ENCODE measurements around the gene CACNA1H.

Gene CACNA1H

DNA sequence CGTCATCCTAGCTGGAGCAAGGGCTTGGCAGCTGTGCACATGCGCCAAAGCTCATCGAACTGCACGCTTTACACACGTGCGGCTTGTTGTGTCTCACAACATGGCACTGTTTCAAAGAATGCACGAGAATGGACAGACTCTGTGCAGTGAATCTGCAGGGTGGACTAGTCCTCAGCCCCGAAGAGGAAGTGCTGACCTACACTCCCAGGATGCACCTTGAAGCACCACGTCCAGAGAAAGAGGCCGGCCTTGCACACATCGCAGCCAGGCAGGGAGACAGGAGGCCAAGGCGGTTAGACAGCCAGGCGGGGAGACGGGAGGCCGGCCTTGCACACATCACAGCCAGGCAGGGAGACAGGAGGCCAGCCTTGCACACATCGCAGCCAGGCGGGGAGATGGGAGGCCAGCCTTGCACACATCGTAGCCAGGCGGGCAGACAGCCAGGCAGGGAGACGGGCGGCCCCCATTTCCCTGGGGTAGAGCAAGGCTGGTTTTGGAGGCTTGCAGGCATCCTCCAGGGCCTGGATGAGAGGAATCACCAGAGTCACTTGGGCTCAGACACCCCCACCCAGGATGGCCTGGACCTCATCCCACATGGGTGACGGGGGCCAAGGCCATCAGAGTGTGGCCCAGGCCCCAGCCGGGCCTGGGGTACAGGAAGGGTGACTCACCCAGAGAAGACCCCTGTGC is 9.0 kb upstream of the CACNA1H start:
- DNase-seq, result no peak

- no peak for DNase-seq
These were observed 8.2 kb upstream of the CACNA1H start for GRCh38 chr16:1144476-1145382.

DNA sequence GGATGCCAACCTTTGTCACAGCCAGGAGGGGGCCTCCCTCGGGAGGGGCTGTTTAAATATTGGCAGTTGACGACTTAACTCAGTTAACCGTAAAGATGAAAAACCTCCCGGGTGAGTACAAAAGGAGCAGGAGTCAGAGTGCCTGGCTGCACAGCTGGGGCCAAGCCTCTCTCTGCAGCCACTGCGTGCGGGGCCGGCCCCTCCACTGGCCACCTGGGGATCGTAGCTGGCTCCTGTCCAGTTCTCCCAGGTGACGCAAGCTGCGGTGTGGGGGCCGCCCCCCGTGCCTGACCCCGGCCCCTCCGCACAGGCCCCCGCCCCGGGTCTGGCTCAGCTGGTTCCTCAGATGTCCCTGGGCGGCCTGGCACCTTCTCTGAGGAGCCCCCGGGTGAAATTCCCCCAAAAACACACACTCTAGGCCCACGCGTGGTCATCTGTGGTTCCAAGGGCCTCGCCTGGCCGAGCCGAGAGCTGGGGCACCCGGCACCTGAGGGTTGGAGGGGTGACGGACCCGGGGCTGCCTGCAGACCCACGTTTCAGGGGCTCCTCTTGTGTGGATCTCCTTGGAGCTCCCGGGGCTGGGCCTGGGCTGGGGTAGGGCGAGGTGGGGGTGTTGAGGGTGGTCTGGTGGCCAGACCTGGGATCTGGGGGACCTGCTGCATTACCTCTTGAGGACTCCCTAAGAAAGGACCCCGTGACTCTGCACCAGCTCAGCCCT is 7.4 kb upstream of the CACNA1H start:
- DNase-seq, result no peak

DNA sequence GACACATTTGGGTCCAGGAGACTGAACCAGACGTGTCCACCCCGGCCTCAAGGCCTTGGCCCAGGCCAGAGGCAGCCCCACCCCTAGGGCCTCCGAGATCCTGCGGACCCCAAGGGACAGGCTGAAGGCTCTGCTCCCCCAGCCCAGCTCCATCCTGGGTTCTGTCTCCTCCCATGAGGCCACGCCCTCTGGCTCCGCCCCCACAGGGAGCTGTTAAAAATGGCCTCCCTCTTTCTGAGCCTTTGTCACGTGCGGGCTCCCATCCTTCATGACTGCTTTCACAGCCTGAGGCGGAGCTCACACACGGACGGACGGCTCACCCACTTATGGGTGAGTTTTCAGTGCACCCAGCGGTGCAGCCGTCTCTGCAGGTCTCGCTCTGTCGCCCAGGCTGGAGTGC is 6.5 kb upstream of the CACNA1H start:
- DNase-seq, result no peak

- DNase-seq, result no peak
These were observed 5.9 kb upstream of the CACNA1H start for GRCh38 chr16:1147027-1147426.

DNA sequence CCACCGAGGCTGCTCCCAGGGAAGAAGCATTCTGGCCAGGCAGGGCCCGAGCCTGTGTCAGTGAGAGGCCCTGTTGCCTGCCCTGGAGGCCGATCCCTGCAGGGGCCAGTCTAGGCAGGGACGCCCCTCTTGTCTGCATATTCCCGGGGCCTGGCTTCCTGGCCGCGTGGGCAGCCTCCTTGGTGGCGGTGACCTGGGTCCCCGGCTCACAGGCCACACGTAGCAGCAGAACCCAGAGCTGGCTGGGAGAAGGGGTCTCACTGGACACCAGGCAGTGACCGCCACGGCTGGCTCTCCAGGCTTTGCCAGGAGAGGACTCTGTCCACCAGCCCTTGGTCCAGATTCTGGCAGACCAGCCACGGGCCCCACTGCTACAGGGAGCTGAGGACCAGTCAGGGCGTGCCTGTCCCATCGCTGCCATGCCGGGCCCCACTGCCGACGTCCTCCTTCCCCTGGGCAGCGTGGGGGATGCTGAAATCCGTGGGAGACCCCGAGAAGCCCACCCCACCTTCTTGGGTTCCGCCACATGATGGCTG is 3.7 kb upstream of the CACNA1H start:
- no peak for DNase-seq

- DNase-seq, result no peak
These were observed 2.4 kb upstream of the CACNA1H start for GRCh38 chr16:1150511-1150982.

- DNase-seq, result no peak
These were observed 1.3 kb upstream of the CACNA1H start for GRCh38 chr16:1151424-1152122.

- DNase-seq, result peak; percentile 36
These were observed 725 bp upstream of the CACNA1H start for GRCh38 chr16:1152123-1152638.

DNA sequence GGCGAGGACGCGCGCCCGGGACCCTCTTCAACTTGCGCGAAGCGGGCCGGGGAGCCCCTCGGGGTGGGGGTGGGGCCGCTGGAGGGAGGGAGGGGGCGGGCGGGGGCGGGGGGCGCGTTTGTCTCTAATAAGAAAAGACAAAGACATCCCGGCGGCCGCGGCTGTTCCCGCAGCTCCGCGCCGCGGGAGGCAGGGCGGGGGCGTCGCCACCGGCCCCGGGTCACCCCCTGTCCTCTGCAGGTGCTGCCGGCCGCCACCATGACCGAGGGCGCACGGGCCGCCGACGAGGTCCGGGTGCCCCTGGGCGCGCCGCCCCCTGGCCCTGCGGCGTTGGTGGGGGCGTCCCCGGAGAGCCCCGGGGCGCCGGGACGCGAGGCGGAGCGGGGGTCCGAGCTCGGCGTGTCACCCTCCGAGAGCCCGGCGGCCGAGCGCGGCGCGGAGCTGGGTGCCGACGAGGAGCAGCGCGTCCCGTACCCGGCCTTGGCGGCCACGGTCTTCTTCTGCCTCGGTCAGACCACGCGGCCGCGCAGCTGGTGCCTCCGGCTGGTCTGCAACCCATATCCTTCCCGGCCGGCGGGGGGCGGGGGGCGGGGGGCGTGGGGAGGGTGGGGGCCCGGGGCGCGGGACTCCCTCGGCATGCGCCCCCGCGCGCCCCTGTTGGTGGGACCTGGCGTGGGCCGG is 714 bp downstream of the CACNA1H start:
- DNase-seq, result no peak

- DNase-seq, result no peak
These were observed 1.5 kb downstream of the CACNA1H start for GRCh38 chr16:1154291-1154886.

GRCh38 chr16:1154887-1155331 is 2.0 kb downstream of the CACNA1H start:
- DNase-seq, result no peak

DNA sequence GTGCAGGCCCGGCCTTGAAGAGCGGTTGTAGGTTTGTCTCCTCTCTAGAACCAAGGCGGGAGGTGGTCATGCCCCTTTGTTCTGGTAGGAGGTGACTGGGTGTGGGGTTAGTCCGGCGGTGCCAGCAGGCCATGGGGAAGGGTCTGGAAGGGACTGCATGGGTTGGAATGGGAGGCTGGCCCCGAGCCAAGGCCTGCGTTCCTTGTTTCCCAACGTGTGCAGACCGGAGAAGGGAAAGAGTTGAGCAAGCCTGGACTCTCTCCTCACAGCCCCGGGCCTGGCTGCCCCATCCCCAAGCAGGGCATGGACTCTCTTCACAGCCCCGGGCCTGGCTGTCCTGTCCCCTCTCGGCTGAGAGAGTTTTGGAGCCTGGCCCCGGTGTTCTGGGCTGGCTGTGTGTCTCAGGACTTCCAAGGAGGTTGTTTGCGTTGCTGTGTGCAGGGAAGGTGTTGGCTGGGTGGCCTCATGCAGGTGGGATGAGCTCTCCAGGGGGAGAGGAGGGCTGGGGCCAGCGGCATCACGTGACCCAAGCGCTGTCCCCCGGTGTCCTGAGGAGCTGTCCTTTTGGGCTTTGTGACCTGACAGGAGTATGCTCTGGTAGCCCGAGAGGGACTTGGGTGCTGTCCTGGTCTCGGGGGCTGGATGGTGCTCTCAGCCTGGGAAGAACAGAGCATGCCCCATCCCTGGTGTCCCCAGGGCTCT is 2.6 kb downstream of the CACNA1H start:
- no peak for DNase-seq

DNA sequence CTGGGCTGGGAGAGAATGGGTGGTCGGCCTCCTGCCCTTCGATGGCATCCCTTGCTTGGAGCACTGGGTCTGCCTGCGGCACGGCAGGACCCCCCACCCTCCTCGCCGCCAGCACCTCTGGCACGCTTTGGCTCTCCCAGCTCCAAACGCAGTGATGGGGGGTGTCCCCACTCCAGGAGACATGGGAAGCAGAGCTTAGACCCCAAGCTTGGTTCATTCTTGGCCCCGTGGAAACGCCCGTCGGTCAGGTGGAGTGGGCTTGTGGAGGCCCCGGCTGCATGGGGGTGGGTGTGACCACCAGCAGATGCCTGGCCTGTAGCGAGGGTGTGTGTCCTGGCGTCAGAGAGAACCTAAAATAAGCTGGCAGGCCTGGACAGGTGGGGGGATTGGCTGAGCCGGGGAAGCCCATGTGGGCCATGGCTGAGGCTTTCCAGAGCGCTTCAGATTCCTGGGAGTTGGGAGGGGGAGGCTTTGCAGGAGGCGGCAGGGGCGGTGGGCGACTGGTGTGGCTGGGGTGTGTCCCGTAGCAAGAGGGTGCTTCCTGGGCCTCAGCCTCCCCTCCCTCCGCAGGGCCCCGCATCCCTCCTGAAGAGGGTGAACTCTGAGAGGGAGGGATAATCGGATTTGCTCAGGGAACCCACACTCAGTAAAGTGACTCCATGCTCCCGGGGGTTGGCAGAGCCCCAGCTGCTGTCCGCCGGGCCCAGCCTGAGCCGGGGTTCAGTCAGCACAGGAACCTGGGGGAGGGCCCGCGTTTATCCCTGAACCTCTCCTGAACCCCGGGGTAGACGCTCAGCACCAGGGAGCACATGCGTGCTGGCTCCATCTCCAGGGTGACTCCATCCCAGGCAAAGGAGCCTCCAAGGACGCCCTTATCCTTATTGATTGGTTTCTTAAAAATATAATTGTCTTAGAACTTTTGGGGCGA is 3.4 kb downstream of the CACNA1H start:
- no peak for DNase-seq

GRCh38 chr16:1156983-1157638 is 4.2 kb downstream of the CACNA1H start:
- DNase-seq, result no peak

DNA sequence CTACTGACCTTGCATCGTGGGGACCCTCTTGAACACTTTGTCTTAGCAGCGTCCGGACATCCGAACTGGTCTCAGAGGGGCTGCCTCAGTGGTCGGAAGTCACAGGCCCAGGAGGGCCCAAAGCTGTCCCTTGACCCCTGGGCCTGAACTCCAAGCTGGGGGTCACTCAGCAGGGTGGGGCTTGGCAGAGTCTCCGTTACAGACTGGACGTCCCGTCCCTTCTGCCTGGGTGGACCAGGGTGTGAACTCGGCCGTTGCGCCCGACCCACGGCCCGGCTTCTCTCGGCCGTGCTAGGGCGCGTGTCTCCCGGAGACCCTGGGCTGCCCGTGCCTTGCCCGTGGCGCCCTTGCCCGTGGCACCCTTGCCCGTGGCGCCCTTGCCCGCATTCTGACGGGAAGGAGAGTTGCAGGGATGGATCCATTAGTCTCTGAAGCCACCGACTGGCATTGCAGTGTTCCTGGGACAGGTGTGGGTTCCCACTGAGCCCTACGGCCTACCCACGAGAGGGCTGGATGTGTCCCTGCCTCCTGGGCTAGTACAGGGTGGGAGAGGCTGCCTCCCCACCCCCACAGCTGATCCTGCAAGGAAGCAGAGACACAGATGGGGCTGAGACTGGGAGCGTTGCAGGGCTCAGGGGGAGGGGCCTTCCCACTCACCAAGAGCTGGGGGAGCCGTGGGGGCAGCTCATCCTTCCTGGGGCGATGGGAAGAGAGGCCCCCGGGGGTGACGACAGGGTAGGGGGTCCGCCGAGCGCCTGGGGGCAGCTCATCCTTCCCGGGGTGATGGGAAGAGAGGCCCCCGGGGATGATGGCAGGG is 4.9 kb downstream of the CACNA1H start:
- no peak for DNase-seq

- DNase-seq, result no peak
These were observed 5.8 kb downstream of the CACNA1H start for GRCh38 chr16:1158456-1159324.
